Limb (tissue), 2 donors: Measurements from ENCODE around the gene HTR3D.
A peak's percentile ranks its signal among the peaks of the same experiment; 100 is the strongest.
"Not testable (repeated sequence)": the region's sequence is repeated elsewhere in the genome, so short reads cannot be mapped to it uniquely, and the experiment has no call there.

Experiments used
- DNase-seq, 2 donors: peaks; one replicate each; pipeline ENCODE4 v3.0.0-alpha.2; 2016; ENCODE audit errors: extremely low spot score in 2 of 2

The HTR3D gene

DNA sequence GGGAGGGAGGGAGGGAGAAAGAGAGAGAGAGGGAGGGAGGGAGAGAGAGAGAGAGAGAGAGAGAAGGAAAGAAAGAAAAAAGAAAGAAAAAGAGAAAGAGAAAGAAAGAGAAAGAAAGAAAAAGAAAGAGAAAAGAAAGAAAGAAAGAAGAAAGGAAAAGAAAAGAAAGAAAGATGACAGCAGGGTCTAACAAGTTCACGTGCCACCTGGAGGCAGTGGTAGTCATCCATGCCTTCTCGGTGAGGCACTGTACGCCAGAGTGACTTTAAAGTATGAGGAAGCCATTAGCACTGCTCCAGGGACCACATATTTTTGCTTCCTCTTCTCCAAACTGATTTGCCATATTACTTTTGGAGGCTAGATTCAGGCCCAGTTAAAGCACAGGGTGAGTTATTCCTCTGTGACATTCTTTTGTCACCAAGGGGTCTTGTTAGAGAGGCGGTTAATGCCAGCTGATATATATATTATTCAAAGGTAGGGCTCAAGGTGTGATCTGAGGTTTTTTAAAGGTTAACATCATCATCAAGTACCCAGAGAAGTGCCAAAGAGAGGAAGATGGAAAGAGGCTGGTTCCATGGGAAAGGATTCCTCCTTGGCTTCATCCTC is at the start of gene HTR3D:
Gene HTR3D (plus strand): TSS at position 556 of the 606 bp plus-strand sequence. CDS start 0 bp downstream, at position 556.
- no peak for DNase-seq

DNA sequence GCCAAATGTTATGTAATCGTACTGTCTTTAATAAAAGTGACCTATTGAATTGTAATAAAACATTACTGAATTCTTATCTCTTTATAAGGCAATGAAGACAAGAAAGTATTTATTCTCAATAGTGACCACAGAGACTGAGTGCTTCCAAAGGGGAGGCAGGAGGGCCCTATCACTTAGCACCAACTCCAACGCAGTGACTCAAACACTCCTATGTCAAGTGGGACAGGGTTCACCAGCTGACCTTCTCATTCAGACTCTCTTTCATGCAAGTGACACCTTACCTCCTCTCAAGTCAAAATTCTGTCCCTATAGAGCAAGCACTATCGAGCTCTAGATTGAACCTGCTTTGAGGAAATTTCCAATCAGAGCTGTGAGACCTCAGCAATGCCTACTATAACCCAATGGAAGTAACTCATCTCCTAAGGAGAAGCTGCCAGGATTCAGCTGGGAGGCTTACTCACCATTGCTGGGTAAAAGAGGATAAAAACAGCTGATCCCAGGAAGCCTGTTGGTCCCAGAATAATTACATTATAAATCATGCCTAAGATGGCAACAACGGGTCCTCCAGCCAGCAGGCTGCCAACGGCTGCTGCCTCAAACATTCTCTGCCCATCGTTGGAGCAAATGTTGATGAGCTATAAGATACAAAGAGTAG is 49.4 kb upstream of the HTR3D start:
- DNase-seq: no peak

DNA sequence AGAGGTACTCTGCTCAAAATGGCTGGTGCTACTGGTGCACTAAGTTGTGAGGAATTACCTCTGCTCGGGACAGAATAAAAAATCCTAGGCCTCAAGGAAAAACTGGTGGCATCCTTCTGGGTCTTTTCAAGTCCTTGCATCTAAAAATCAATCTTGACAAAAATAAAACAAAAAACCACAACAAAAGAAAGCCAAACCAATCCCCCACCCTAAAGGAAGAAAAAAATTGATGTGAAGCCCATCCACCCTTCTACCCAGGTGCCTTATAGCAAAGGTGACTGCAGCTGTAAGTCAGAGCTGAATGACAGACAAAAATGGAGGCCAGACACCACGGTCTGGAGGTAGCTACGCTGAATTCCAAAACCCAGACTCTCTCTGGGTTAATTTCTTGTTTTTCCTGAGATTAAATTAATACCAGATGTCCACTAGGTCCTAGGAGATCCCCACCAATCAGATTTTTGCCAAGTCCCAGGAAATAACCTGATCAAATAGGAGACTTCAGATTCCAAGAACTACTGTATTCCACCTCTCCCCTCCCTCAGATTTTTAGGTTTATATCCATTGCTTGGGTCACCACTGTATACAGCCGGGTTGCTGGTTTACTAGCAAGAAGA is 47.3 kb upstream of the HTR3D start:
- no peak for DNase-seq

DNA sequence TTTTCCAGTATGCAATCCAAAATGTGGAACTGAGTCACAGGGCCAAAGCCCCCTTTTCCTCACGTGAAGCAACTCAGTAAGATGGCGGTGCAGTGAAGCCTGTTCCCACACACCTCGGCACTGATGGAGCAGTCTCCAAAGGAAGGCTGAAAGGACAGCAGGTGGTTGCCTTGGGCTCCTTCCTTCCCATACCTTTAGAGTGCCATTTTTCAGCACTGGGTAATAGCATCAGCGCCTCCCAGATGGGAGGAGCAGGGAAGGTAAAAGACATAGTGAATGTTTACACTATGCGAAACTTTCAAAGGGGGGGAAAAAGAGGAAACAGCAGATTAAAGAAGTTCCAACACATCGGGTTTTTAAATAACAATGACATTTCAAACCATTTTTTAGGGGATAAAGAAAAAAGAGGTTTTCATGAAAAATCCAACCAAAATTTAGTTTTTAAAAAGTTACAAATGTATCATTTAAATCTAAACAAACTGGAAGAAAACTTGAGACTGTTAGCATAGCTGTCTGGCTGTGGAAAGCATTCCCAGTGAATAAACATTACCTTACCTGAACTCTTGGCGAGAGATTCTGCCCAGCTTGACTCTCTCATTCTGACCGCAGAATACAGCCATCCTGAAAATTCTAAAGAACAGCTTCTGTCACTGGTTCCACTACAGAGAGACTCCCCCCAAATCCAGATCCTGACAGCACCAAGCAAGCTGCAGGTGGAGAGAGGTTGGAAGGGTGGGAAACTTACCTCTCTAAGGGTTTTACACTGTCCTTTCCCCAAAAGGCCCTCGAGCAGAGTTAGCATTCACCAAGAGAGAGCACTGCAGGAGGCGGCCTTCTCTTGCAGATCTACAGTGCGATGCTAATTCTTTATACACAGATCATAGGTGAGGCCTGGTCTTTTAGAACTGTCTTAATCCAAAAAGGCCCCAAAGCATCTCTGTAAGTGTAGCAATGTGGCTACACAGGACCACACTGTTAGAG is 46.5 kb upstream of the HTR3D start:
- no peak for DNase-seq

- no peak for DNase-seq
Measured at GRCh38 chr3:183987000-183987600, 44.4 kb upstream of the HTR3D start.

DNA sequence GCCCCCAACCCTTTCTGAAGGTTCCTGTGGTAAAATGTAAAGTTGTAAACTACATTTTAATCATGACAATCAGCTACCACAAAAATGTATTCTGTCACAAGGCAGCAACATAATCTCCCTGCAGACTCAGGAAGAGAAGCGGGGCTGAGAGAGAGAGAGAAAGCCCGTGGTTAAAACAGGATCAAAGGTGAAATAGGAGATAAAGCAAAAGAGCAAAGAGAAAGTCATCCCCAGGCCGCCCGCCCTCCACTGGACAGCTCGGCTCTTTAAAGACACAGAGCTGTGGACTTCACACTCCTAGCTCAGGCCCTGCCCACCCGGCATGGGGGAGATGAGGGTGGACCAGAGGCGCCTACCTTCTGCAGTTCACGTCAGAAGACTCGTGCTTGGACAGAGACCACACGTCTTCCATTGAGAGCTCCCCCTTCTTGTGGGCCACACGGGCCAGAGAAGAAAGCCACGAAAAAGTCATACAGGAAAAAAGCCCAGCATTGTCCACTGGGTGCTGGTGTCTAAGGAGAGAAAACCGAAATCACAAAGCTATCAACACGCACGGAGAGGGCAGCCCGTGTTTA is 43.2 kb upstream of the HTR3D start:
- DNase-seq: no peak

DNA sequence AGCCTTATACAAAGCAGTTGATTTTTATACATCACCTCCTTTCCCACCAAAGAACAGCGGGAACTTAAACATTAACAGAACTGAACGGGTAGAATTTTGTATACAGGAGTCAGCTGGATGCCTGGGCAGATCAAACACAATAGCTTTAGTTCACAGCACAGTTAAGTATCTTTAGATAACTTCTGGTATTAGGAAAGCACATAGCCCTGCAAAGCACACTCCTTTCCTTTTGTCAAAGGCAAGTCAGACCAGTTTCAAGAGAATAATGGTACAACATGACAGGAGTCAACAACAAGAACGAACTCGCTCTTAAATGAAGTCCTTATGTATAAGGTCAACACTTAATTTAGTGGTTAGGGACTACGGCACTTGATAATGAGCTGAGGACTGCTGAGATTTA is 40.1 kb upstream of the HTR3D start:
- no peak for DNase-seq

DNA sequence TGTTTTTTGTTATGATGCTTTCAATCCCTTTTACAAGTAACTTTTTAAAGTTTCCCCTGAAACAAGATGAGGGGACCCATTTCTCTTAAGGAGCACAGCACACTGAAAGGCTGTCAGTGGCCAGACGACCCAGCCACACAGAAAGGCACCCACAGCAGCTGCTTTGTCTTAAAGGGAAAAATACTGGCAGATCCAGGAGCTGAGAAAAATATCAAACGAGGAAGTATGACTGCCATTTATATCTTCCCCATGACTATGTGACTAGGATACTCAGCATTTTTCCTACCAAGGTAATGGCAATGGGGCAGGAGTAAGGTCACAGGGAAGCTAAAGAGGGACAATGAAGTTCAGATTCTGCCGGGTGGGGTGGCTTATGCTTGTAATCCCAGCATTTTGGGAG is 29.8 kb upstream of the HTR3D start:
- DNase-seq: no peak

DNA sequence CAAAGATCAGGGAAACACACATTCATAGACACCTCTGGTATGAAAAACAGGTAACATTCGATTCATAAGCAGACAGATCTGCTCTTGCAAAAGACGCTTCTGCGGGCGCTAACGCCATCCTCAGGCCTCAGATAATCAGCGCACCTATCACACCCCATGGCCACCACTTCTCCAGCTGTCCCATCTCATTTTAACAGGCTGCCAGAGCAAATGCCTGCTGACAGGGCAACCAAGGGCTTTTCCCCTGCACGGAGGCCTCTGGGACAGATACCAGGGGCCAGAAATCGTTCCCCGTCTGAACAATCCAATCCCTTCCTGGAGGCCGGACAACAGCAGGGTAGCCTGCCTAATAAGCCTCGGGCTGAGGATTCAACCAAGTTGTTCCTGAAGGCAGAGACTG is 29.1 kb upstream of the HTR3D start:
- DNase-seq: no peak

- no peak for DNase-seq
Measured at GRCh38 chr3:184003187-184003967, 28.2 kb upstream of the HTR3D start.

DNA sequence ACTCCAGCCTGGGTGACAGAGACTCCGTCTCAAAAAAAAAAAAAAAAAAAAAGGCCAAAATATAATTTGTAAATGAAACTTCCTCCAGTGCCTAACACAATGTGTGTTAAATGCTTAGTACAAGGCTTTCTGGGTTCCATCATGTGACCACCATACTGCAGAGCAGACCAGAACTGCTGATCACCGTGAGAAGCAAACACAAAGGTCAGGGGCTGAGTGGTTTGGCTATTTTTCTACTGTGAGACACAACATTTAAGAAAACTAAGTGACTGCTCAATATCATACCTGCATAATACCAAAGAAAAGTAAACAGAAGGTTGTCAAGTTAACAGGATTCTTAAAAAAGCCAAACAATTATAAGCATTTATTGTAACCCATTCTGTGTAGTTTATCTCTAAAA is 27.1 kb upstream of the HTR3D start:
- no peak for DNase-seq

DNA sequence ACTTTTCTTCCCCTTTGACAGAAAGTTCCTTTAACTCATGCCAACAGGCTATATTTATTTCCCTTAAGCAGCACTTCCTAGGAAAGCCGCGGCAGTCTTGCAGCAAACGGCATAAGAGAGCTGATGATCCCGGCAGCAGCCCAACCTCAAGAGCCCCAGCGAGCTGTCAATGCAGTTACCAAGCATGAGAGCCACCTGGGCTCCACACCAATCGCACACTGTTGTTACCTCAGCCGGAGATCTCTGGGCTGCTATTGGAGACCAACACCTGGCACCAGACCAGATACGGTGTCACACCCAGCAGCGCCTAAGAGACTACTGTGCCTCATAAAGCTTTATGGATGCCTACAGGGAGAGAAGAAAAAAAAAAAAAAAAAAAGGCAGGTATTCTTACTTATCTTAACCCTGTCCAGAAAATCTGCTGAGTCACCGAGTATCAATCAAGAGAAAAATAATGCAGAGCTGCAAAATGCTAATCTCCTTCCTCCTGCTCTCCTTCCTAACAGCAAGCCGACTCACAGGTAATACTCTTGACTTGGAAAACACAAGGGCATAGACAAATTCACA is 25.5 kb upstream of the HTR3D start:
- DNase-seq: peak in 1 of 2 donors; percentile 40

DNA sequence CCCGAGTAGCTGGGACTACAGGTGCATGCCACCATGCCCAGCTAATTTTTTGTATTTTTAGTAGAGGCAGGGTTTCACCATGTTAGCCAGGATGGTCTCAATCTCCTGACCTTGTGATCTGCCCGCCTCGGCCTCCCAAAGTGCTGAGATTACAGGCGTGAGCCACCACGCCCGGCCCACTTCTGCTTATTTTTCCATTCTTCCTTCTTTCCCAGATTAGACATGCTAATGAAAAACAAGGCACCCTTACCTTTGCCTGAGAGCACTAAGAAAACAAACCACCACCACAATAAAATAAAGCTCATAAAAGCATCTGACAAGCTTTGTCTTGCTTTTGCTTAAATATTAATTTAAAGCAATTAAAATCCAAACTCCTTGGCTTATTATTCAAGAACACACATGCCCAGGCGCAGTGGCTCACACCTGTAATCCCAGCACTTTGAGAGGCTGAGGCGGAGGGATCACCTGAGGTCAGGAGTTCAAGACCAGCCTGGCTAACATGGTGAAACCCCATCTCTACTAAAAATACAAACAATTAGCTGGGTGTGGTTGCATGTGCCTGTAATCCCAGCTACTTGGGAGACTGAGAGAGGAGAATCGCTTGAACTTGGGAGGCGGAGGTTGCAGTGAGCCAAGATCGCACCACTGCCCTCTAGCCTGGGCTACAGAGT is 24.3 kb upstream of the HTR3D start:
- not testable (repeated sequence) for DNase-seq

GRCh38 chr3:184008161-184008560 is 23.4 kb upstream of the HTR3D start:
- no peak for DNase-seq

DNA sequence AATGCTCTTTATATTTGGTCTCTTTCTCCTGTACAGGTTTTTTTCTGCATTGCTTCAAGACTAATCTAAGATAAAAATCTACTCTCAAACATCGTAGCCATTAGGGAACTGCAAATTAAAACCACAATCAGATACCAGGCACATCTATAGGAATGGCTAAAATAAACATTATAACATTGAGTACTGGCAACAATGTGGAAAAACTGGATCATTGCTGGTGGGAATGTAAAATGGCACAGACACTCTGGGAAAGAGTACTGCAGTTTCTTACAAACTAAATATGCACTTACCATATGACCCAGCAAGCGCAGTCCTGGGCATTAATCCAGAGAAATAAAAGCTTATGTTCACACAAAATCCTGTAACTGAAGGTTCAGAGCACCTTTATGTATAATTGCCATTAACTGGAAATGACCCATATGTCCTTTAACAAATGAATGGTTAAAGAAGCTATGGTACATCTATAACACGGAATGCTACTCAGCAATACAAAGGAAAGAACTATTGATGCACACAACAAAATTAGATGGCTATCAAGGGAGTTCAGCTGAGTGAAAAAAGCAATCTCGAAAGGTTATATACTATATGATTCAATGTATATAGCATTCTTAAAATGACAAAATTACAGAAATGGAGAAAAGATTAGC is 20.2 kb upstream of the HTR3D start:
- no peak for DNase-seq

GRCh38 chr3:184011937-184012889 is 19.3 kb upstream of the HTR3D start:
- no peak for DNase-seq

DNA sequence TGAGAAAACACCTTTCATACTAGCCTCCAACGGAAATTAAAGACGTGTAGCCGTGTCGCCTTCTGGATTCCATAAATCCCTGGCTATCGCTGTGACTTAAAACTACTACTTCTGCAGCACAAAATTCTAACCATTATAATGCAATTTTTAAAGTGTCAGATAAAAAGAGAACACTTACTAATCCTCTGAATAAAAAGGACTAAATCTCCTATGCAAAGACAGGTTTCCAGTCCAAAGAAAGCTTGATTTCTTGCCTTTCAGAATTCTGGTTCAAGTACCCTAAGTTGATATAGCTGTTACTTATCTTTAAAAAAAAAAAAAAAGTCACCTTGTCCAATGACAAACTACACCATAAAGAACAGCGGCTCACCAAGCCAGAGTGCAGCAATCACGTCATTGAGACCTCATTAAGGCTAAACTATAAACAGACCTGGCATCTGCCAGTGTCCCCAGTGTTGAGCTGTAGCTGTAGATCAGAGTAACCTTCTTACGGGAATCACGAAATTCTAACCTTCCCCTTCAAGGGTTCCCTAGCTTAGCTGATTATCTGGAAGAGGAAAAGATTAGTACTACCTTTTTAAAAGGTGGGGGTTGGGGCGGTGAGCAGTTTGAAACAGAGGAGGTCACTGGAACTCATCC is 16.0 kb upstream of the HTR3D start:
- DNase-seq: no peak
